Measurements from ENCODE around the gene SGF29. TPM values are rescaled to one million over a fixed set of nuclear protein-coding genes. Genes with fewer than 3 reads are reported as not detected.
"Not testable (repeated sequence)": the region's sequence is repeated elsewhere in the genome, so short reads cannot be mapped to it uniquely, and the experiment has no call there.

Gene SGF29
- total RNA-seq, 1 experiment from 2014 or later: 45.3 TPM

DNA sequence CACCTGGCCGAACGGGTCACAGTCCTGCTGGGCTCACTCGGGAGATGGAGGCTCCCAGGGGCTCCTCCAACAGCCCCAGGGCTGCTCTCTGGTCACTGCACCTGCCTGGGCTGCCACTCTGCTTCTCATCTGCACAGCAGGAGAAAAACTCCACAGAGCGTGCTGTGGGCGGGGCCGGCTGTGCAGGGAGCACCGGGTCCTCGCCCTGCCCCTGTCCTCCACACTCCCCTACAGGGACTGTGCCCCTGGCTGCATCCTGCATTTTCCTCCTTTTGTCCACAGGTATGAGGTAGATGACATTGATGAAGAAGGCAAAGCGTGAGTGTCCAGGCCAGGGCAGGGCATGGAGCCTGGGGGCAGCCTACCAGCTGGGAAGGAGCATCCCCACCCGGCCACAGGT lies 48.3 kb downstream of the SGF29 start:
- peaks cover 25% of the 10 kb centered on the region for H3F3A ChIP-seq (ENCODE audit: insufficient read depth, low read depth)
- H3K9me3 ChIP-seq (ENCODE audit: insufficient read depth, low read depth); H3K79me2 ChIP-seq (ENCODE audit: low read depth); intact Hi-C loops (cut with micrococcal nuclease; ENCODE audit: unreplicated experiment); DNase-seq; H2AFZ ChIP-seq; H3K4me2 ChIP-seq; H4K20me1 ChIP-seq (ENCODE audit: insufficient read depth); CTCF ChIA-PET; BruUV-seq (replicated peaks); H3K27me3 ChIP-seq (ENCODE audit: insufficient read depth, low read depth); H3K4me3 ChIP-seq; H3K27ac ChIP-seq; H3K36me3 ChIP-seq (ENCODE audit: low read depth); H3K9me2 ChIP-seq (ENCODE audit: insufficient read depth): not testable (repeated sequence)
- POLR2A ChIA-PET (ENCODE audit: unreplicated experiment): interaction anchor here (0.6 kb wide), 1 partner anchor 15 kb away, joined by 4 read pairs; no protein-coding TSS in a partner anchor
- peaks cover 13% of the 10 kb centered on the region for H3K4me1 ChIP-seq (replicated peaks; ENCODE audit: insufficient read depth)

GRCh38 chr16:28602529-28602928 lies 48.8 kb downstream of the SGF29 start:
- intact Hi-C loops (cut with micrococcal nuclease; ENCODE audit: unreplicated experiment): no loop called here
- no TSS peak for BruUV-seq (replicated peaks)

DNA sequence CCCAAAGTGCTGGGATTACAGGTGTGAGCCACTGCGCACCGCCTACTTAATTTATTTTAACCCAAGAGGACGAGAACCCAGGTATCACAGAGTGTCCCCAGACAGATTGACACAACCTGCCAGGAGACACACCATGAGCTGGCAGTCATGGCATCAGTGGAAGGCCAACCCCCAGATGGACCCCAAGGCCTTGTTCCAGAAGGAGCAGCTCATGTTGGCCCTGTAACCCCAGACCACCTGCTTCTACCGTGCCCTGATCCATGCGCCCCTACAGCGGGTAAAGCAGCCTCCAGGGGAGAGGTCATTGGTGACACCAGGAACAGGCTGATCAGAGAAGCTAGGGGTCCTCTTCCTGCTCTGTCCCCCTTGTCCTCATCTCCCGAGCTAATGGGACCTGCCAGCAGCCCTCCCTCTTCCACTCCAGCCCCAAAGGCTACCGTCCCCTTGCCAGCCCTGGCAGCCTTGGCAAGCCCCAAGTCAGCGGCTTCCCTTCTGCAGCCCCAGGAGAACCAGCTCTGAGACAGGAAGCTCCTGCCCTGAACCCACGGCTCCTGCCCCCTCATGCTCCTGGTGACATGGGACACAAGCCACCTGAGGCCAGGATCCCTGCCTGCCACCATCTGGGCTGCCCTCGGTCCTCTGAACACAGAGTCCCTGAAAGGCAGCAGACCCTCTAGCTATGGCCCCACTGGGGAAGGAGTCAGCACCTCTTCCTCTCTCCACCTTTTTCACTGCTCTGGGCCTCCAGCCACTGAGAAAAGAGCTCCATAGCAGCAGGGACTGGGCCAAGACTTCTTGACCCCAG lies 49.9 kb downstream of the SGF29 start:
- 0 out of 2 replicates have a peak, but pooled peaks cover 6% of the 10 kb centered on the region for H3K79me2 ChIP-seq (ENCODE audit: low read depth)
- no peak overlapping the region for H2AFZ ChIP-seq
- DNase-seq: no peak
- H3K27me3 ChIP-seq (ENCODE audit: insufficient read depth, low read depth): no peaks in the 10 kb centered on the region
- no peak for TF ChIP-seq EZH2 (IDR thresholded peaks at IDR 0.05; ENCODE audit: low read depth)
- TF ChIP-seq, protein P1, sequence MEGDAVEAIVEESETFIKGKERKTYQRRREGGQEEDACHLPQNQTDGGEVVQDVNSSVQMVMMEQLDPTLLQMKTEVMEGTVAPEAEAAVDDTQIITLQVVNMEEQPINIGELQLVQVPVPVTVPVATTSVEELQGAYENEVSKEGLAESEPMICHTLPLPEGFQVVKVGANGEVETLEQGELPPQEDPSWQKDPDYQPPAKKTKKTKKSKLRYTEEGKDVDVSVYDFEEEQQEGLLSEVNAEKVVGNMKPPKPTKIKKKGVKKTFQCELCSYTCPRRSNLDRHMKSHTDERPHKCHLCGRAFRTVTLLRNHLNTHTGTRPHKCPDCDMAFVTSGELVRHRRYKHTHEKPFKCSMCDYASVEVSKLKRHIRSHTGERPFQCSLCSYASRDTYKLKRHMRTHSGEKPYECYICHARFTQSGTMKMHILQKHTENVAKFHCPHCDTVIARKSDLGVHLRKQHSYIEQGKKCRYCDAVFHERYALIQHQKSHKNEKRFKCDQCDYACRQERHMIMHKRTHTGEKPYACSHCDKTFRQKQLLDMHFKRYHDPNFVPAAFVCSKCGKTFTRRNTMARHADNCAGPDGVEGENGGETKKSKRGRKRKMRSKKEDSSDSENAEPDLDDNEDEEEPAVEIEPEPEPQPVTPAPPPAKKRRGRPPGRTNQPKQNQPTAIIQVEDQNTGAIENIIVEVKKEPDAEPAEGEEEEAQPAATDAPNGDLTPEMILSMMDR (conservative IDR thresholded peaks at IDR 0.05): no peak
- intact Hi-C loops (cut with micrococcal nuclease; ENCODE audit: unreplicated experiment): no loop called here
- H3K36me3 ChIP-seq (ENCODE audit: low read depth): no peaks in the 10 kb centered on the region
- no peaks in the 10 kb centered on the region for H3K9me3 ChIP-seq (ENCODE audit: insufficient read depth, low read depth)
- peaks cover 14% of the 10 kb centered on the region; the same call in 1 of the 2 replicates for H3F3A ChIP-seq (ENCODE audit: insufficient read depth, low read depth)
- no peak overlapping the region for H3K4me3 ChIP-seq
- CTCF ChIA-PET: no interaction called here
- H3K9me2 ChIP-seq (ENCODE audit: insufficient read depth): no peaks in the 10 kb centered on the region
- POLR2A ChIA-PET (ENCODE audit: unreplicated experiment): no interaction called here
- H3K4me2 ChIP-seq: no peak overlapping the region
- H3K27ac ChIP-seq: no peak overlapping the region
- no TSS peak for BruUV-seq (replicated peaks)
- no peaks in the 10 kb centered on the region for H3K4me1 ChIP-seq (replicated peaks; ENCODE audit: insufficient read depth)
- no peaks in the 10 kb centered on the region for H4K20me1 ChIP-seq (ENCODE audit: insufficient read depth)

More at GRCh38 chr16:28602529-28602928, 48.8 kb downstream of the SGF29 start:
- Histone ChIP-seq H3K4me2 (no peak overlapping the region), H4K20me1 (ENCODE audit: insufficient read depth) (no peaks in the 10 kb centered on the region), H3K27ac (no peak overlapping the region), H2AFZ (no peak overlapping the region), H3K9me2 (ENCODE audit: insufficient read depth) (no peaks in the 10 kb centered on the region), H3F3A (ENCODE audit: insufficient read depth, low read depth) (peaks cover 21% of the 10 kb centered on the region), H3K9me3 (ENCODE audit: insufficient read depth, low read depth) (no peaks in the 10 kb centered on the region), H3K36me3 (ENCODE audit: low read depth) (no peaks in the 10 kb centered on the region), H3K79me2 (ENCODE audit: low read depth) (no peaks in the 10 kb centered on the region), H3K4me3 (no peak overlapping the region), H3K4me1 (replicated peaks; ENCODE audit: insufficient read depth) (peaks cover 8% of the 10 kb centered on the region), H3K27me3 (ENCODE audit: insufficient read depth, low read depth) (no peaks in the 10 kb centered on the region)
- no peak for TF ChIP-seq EZH2 (IDR thresholded peaks at IDR 0.05; ENCODE audit: low read depth)
- TF ChIP-seq, protein P1 (conservative IDR thresholded peaks at IDR 0.05): no peak
- no peak for DNase-seq
- ChIA-PET CTCF (no interaction called here), POLR2A (ENCODE audit: unreplicated experiment) (interaction anchor here (0.6 kb wide), 1 partner anchor 14 kb away, joined by 4 read pairs; no protein-coding TSS in a partner anchor)

All from PC-9 (cell line).